HG03521 (cell line): Measurements from ENCODE around the gene PAPOLB.

Source experiments
- ATAC-seq: cut with Tn5 transposase; IDR thresholded peaks from one replicate; pipeline ENCODE4 v1.9.1; 2021; ENCODE audit warnings: mild to moderate bottlenecking, moderate library complexity; ENCODE audit not compliant: unreplicated experiment

The PAPOLB gene

DNA sequence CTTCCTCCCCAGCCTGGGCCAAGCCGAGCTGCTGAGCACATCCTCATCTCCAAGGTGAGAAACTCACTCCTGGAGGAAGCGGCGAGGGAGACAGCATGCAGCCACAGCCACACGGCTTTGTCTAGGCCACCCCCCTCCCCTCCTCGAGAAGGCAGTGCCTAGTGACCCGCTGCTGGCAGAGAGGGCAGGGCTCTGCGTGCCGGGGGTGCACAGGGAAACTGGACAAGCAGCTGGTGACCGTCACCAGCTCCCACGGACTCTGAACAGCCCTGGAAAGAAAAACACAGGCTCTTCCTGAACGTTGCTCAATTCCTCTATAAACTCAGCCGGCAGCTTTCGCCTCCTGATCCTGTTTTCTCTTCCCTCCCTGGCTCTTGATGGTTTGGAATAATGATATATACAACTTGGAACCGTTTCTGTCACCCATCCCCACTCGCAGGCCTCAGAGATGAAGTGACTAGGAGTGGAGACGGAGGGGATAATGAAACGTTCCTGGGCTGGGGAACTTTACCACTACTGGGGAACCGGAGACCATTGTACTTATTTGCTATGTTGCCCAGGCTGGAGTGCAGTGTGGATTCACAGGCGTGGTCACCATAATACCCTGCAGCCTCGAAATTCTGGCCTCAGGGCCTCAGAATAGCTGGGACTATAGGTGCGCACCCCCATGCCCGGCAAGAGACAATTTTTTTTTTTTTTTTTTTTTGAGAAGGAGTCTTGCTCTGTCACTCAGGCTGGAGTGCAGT lies 19.3 kb downstream of the PAPOLB start:
- no peak for ATAC-seq

GRCh38 chr7:4841836-4842235 lies 20.0 kb downstream of the PAPOLB start:
- ATAC-seq, result no peak

GRCh38 chr7:4841007-4841784 lies 20.6 kb downstream of the PAPOLB start:
- no peak for ATAC-seq

DNA sequence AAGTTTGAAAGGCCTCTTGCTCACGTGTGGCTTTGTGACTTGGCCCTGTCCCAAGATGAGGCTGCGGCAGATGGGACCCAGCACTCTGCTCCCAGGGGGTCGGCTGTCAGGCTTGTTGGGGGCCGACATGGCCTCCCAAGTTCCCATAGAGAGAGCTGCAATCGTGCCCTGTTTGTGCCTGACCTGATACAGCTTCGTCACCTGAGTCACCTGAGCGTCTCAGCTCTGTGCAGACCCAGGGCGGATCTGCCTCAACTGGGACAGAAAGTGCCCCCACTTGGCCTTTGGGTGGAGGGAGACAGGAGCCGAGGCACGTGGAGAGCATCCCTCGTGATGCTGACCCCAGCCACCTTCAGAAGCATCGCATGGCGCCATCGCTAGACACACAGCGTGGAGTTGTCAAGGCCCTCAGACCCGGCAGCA lies 21.7 kb downstream of the PAPOLB start:
- ATAC-seq, result no peak

DNA sequence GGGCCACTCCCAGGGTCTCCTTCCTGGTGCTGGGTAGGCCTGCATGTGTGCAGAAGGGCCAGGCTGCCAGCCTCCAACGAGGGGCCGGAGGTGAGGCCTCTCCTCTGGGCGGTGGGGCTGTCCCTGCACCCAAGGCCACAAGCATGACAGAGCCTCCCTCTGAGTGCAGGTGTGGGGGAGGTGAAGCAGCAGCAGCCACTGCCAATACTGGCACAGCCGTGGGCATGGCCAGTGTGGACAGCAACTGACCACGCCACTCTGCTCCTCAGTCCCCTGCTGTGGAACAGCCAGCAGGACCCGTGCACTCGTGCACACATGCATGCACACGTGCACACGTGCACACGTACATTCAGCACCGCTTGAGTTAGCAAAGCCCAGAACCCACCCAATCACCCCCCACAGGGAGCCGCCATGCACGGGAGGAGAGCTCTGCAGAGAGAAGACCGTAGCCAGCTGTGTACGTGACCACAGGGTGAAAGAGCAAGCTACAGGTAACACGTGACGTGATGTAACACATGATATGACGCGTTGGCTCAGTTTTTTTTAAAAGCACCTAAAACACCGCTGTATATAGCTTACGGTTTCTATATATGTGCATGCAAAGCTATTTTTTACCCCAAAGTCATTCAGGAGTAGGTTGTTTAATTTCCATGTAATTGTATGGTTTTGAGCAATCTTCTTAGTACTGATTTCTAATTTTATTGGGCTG lies 23.1 kb downstream of the PAPOLB start:
- no peak for ATAC-seq

GRCh38 chr7:4837803-4838625 lies 23.8 kb downstream of the PAPOLB start:
- no peak for ATAC-seq

- no peak for ATAC-seq
Measured at GRCh38 chr7:4837041-4837802, 24.6 kb downstream of the PAPOLB start.

DNA sequence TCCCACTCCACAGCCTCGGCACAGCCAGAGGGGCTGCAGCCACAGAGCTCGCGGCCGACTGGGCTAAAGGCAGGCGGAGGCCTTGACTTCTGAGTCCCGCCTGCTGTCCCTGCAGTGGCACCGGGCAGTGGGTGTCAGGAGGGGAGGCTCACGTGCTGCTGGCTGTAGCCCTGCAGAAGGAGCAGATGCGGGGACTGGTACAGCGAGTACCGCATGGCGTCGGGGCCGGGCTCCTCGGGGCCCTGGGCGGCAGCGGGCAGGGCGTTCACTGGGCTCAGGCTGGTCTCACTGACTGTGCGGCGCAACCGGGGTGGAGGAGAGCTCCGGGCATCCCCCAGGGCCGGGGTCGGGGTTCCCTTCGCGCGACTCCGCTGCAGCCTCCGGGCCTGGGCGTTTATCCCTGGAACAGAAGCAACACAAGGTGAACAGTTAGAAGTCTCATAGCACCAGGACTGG lies 25.6 kb downstream of the PAPOLB start:
- ATAC-seq, result no peak

- no peak for ATAC-seq
Measured at GRCh38 chr7:4835398-4836205, 26.2 kb downstream of the PAPOLB start.

GRCh38 chr7:4834601-4835397 lies 27.0 kb downstream of the PAPOLB start:
- ATAC-seq, result no peak

GRCh38 chr7:4833691-4834600 lies 27.9 kb downstream of the PAPOLB start:
- no peak for ATAC-seq

GRCh38 chr7:4833176-4833575 lies 28.7 kb downstream of the PAPOLB start:
- no peak for ATAC-seq

- ATAC-seq, result no peak
Measured at GRCh38 chr7:4832711-4833110, 29.1 kb downstream of the PAPOLB start.

GRCh38 chr7:4831723-4832495 lies 29.9 kb downstream of the PAPOLB start:
- no peak for ATAC-seq

DNA sequence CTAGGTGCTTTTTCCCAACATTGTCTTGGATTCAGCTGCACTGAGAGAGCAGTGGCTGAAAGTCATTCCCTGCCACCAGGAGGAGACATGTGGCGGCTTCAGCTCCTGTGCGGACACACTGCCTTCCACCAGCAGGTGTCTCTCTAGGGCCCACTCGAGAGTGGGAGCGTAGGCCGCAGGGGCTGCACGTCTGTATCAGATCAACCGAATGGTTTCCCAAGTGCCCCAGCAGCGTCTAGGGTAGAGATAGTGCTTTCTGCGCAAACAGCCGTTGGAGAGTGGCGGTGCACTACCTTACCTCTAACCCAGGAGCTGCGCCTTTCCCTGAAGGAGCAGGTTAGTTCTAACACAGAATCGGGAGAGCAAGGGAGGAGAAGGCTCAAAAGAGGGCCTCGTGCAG lies 31.7 kb downstream of the PAPOLB start:
- ATAC-seq, result no peak

- ATAC-seq, result no peak
Measured at GRCh38 chr7:4828720-4829383, 33.0 kb downstream of the PAPOLB start.
